ENCODE data around the gene EPB41L4B.

DNA sequence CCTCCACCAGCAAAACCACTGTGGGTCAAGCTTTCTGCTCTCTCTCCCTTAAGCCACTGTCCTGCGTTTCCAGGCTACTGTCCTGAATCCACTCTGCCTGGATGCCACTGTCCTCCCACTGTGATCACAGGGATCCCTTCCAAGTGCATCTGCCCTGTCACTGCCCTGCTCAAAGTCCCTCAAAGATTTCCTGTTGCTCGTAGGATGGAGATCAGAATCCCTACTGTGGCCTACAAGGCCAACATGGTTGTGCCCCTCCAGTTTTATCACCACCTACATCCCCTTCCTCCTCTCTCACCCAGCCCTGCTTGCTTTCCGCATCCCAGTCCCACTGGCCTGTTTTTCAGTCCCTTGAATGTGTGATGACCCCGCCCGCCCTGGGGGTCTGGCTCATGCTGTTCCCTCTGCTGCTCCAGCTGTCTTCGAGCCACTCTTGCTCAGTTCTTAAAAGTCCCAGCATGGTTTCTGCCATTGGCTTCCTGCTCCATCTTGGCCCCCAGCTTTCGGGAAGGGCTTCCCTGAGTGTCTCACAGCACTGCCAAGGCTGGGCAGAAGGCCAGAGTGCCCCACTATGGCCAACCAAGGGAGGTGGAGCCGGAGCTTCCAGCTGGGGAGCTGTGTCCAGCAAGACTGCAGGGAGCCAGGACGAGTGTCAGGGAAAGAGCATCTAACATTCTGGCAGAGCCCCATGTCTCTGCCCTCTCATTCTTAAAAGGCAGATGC lies 140.9 kb downstream of the EPB41L4B start:
- TF ChIP-seq POLR2AphosphoS5 (IDR thresholded peaks at IDR 0.05; ENCODE audit: low read depth, low read length) (no peak), TAF1 (IDR thresholded peaks at IDR 0.05; ENCODE audit: borderline replicate concordance, low read depth, low read length) (no peak), POLR2A (IDR thresholded peaks at IDR 0.05; ENCODE audit: low read depth, low read length) (no peak)
